HG03097 (cell line): ENCODE data around the gene MACROH2A2.
"Not testable (repeated sequence)": the region's sequence is repeated elsewhere in the genome, so short reads cannot be mapped to it uniquely, and the experiment has no call there.

Experiments
- ATAC-seq: cut with Tn5 transposase; IDR thresholded peaks from one replicate; pipeline ENCODE4 v1.9.1; 2021; ENCODE audit not compliant: unreplicated experiment, low FRiP score

Gene MACROH2A2

GRCh38 chr10:70097459-70097858 lies 44.8 kb downstream of the MACROH2A2 start:
- ATAC-seq: no peak

- no peak for ATAC-seq
Measured at GRCh38 chr10:70098271-70098670, 45.6 kb downstream of the MACROH2A2 start.

GRCh38 chr10:70101068-70101562 lies 48.5 kb downstream of the MACROH2A2 start:
- not testable (repeated sequence) for ATAC-seq

GRCh38 chr10:70101668-70102067 lies 49.0 kb downstream of the MACROH2A2 start:
- ATAC-seq: no peak

GRCh38 chr10:70106958-70107791 lies 54.5 kb downstream of the MACROH2A2 start:
- ATAC-seq: no peak

- no peak for ATAC-seq
Measured at GRCh38 chr10:70109064-70109729, 56.6 kb downstream of the MACROH2A2 start.

- no peak for ATAC-seq
Measured at GRCh38 chr10:70111496-70111895, 58.9 kb downstream of the MACROH2A2 start.

GRCh38 chr10:70112071-70112470 lies 59.4 kb downstream of the MACROH2A2 start:
- no peak for ATAC-seq

GRCh38 chr10:70114902-70115301 lies 62.3 kb downstream of the MACROH2A2 start:
- ATAC-seq: no peak

GRCh38 chr10:70115948-70116682 lies 63.5 kb downstream of the MACROH2A2 start:
- no peak for ATAC-seq

GRCh38 chr10:70117646-70118045 lies 65.0 kb downstream of the MACROH2A2 start:
- ATAC-seq: no peak

GRCh38 chr10:70118196-70118595 lies 65.5 kb downstream of the MACROH2A2 start:
- ATAC-seq: no peak

- no peak for ATAC-seq
Measured at GRCh38 chr10:70119197-70119596, 66.6 kb downstream of the MACROH2A2 start.

- no peak for ATAC-seq
Measured at GRCh38 chr10:70119623-70120022, 67.0 kb downstream of the MACROH2A2 start.

- no peak for ATAC-seq
Measured at GRCh38 chr10:70120417-70120816, 67.8 kb downstream of the MACROH2A2 start.

GRCh38 chr10:70121281-70121949 lies 68.8 kb downstream of the MACROH2A2 start:
- ATAC-seq: no peak

- ATAC-seq: no peak
Measured at GRCh38 chr10:70122742-70123141, 70.1 kb downstream of the MACROH2A2 start.

- ATAC-seq: not testable (repeated sequence)
Measured at GRCh38 chr10:70123166-70123565, 70.5 kb downstream of the MACROH2A2 start.

GRCh38 chr10:70123817-70124216 lies 71.2 kb downstream of the MACROH2A2 start:
- ATAC-seq: no peak

GRCh38 chr10:70124415-70124814 lies 71.8 kb downstream of the MACROH2A2 start:
- no peak for ATAC-seq

- no peak for ATAC-seq
Measured at GRCh38 chr10:70124918-70125317, 72.3 kb downstream of the MACROH2A2 start.
